A673 (cell line): ENCODE data around the gene NT5C3B.

Source experiments
- EZH2 ChIP-seq: fragments of 200-600 bp; sonication (generic); IDR thresholded peaks from 2 replicates; pipeline ENCODE4 v1.6.1; 2017; ENCODE audit warnings: borderline replicate concordance, low read depth, mild to moderate bottlenecking, mixed read lengths, antibody characterized with exemption, low read length; ENCODE audit not compliant: poor library complexity, severe bottlenecking
- TF ChIP-seq, protein P1 (sequence below): fragments of 300-800, 200-600 bp; sonication (generic); conservative IDR thresholded peaks from 2 replicates; pipeline ENCODE4 v1.5.1; 2017; ENCODE audit warnings: low read depth, mild to moderate bottlenecking, antibody characterized with exemption, low read length, moderate library complexity, mixed read lengths

DNA sequence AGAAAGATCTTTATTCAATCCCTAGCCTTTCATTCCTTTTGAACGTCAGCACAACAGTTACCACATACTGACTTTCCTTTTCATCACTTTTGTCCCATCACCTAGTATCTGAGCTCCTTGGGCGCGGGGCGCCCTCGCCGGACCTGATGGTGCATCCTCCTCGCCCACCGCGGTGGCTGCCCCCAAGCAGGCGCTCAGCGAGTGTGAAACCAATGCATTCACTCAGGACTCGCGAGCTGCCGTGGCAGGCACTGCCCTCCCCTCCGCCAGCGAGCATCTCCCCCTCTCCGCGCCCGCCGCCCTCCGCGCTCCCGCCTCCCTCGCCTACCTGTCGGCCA, 28.4 kb upstream of the NT5C3B start:
- TF ChIP-seq, protein P1, sequence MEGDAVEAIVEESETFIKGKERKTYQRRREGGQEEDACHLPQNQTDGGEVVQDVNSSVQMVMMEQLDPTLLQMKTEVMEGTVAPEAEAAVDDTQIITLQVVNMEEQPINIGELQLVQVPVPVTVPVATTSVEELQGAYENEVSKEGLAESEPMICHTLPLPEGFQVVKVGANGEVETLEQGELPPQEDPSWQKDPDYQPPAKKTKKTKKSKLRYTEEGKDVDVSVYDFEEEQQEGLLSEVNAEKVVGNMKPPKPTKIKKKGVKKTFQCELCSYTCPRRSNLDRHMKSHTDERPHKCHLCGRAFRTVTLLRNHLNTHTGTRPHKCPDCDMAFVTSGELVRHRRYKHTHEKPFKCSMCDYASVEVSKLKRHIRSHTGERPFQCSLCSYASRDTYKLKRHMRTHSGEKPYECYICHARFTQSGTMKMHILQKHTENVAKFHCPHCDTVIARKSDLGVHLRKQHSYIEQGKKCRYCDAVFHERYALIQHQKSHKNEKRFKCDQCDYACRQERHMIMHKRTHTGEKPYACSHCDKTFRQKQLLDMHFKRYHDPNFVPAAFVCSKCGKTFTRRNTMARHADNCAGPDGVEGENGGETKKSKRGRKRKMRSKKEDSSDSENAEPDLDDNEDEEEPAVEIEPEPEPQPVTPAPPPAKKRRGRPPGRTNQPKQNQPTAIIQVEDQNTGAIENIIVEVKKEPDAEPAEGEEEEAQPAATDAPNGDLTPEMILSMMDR, result no peak
- no peak for TF ChIP-seq EZH2
